Tibial nerve (tissue), 4 donors: ENCODE results near the gene ZCCHC14. TPM values are rescaled to one million over a fixed set of nuclear protein-coding genes. Genes with fewer than 3 reads are reported as not detected.
"Not testable (repeated sequence)": the region's sequence is repeated elsewhere in the genome, so short reads cannot be mapped to it uniquely, and the experiment has no call there.

Experiments
- DNase-seq, 2 donors: peaks; one replicate each; pipeline ENCODE4 v3.0.0-alpha.2; 2019; ENCODE audit warnings: low spot score in 2 of 2
- H3K27ac ChIP-seq, 4 donors: fragments of 200-600 bp; sonication (generic) in 3 of 4; one replicate each; pipeline ENCODE4 v1.5.1; 2017 to 2019; ENCODE audit warnings: mild to moderate bottlenecking in 1 of 4
- H3K27me3 ChIP-seq, 2 donors: fragments of 200-600 bp; sonication (generic) in 1 of 2; one replicate each; pipeline versions ENCODE4 v1.5.1 to v1.6.0; 2017 to 2019
- H3K36me3 ChIP-seq, 3 donors: fragments of 200-600 bp; sonication (generic); one replicate each; pipeline ENCODE4 v1.5.1; 2018 to 2019
- H3K4me1 ChIP-seq, 4 donors: fragments of 200-600 bp; sonication (generic) in 3 of 4; one replicate each; pipeline ENCODE4 v1.5.1; 2017 to 2019
- H3K4me3 ChIP-seq, 4 donors: fragments of 200-600 bp; sonication (generic) in 3 of 4; one replicate each; pipeline ENCODE4 v1.5.1; 2017 to 2019; ENCODE audit warnings: mild to moderate bottlenecking in 1 of 4, moderate library complexity in 1 of 4
- H3K9me3 ChIP-seq, 4 donors: fragments of 200-600 bp; sonication (generic) in 3 of 4; one replicate each; pipeline ENCODE4 v1.5.1; 2017 to 2019
- EP300 ChIP-seq, 2 donors: sonication (generic); formaldehyde crosslinking; IDR thresholded peaks; one replicate each; pipeline ENCODE4 v1.6.1; 2017; ENCODE audit warnings: antibody characterized with exemption in 2 of 2, mild to moderate bottlenecking in 1 of 2
- POLR2A ChIP-seq, 2 donors: fragments of 450-650 bp; IDR thresholded peaks; one replicate each; pipeline ENCODE4 v1.6.1; 2017; ENCODE audit warnings: antibody characterized with exemption in 2 of 2, mild to moderate bottlenecking in 2 of 2, moderate library complexity in 2 of 2
- WGBS, 2 donors: methylation state at CpG; one replicate each; pipeline ENCODE4 v1.1.5; 2018; 5-methylcytosine and 5-hydroxymethylcytosine counted together
- total RNA-seq, 4 donors: library from RNA; depleted of rRNA; stranded (reverse); fragments of >200 nt; gene quantifications; one replicate each; pipeline ENCODE4 v1.1.0, GENCODE V29; 2016
- TF ChIP-seq, protein P1 (sequence below), 5 experiments: fragments of 200-600 bp in 3 of 5; fragments of 450-650 bp in 2 of 5; sonication (generic) in 3 of 5; IDR thresholded peaks; one replicate each; pipeline ENCODE4 v1.5.1; 2016 to 2019; ENCODE audit warnings: antibody characterized with exemption in 5 of 5, mild to moderate bottlenecking in 3 of 5, moderate library complexity in 2 of 5

The ZCCHC14 gene
- total RNA-seq, 4 donors from 2014 or later: 15.3 to 45.8 (median 25.8) TPM

DNA sequence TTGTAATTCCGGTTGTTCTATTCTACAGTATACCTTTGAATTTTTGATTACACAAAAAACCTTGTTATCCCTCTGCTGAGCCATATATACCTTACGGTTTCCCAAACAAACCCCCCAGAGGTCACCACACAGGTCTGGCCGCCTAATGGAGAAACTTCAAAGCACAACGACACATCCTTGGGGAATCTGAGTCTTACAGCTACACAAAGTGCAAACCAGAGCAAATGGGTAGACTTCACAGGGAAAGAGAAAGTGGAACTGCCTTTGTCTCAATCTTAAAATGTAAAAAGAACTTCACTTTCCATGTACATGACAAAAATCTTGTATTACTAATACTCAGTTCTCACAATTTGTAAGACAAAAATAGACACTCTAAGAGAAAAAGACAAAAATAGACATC lies 111.9 kb downstream of the ZCCHC14 start:
- DNase-seq: no peak
- WGBS, 2 donors: 55 to 59% methylated on average over 4 of the region's 4 CpGs
- no peaks in the 10 kb centered on the region for H3K36me3 ChIP-seq
- H3K27me3 ChIP-seq: no peaks in the 10 kb centered on the region
- H3K9me3 ChIP-seq: no peaks in the 10 kb centered on the region
- H3K27ac ChIP-seq: peak overlapping the region; percentile 13 to 96 (median 92)
- H3K4me3 ChIP-seq: peak overlapping the region in 3 of 4 donors; percentile 28 to 98 (median 61)
- peaks cover 0 to 58% (median 42%) of the 10 kb centered on the region in 4 donors for H3K4me1 ChIP-seq
- TF ChIP-seq EP300 (IDR thresholded peaks at IDR 0.05) (no peak), POLR2A (IDR thresholded peaks at IDR 0.05) (no peak)
- TF ChIP-seq, protein P1, sequence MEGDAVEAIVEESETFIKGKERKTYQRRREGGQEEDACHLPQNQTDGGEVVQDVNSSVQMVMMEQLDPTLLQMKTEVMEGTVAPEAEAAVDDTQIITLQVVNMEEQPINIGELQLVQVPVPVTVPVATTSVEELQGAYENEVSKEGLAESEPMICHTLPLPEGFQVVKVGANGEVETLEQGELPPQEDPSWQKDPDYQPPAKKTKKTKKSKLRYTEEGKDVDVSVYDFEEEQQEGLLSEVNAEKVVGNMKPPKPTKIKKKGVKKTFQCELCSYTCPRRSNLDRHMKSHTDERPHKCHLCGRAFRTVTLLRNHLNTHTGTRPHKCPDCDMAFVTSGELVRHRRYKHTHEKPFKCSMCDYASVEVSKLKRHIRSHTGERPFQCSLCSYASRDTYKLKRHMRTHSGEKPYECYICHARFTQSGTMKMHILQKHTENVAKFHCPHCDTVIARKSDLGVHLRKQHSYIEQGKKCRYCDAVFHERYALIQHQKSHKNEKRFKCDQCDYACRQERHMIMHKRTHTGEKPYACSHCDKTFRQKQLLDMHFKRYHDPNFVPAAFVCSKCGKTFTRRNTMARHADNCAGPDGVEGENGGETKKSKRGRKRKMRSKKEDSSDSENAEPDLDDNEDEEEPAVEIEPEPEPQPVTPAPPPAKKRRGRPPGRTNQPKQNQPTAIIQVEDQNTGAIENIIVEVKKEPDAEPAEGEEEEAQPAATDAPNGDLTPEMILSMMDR (IDR thresholded peaks at IDR 0.05): no peak

DNA sequence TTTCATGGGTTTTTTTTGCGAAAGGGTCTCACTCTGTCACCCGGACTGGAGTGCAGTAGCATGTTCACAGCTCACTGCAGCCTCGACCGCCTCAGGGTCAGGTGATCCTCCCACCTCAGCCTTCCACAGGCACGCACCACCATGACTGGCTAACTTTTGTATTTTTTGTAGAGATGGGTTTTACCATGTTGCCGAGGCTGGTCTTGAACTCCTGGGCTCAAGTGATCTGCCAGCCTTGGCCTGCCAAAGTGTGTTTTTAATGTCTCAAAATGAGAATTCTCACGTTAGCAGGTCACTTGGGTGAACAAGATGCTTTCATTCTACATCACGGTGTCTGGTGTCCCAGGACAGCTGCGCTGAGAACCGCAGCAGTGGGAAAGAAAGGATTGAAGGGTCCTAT lies 112.4 kb downstream of the ZCCHC14 start:
- TF ChIP-seq EP300 (IDR thresholded peaks at IDR 0.05): no peak
- TF ChIP-seq, protein P1 (IDR thresholded peaks at IDR 0.05): no peak
- no peak for TF ChIP-seq POLR2A (IDR thresholded peaks at IDR 0.05)
- no peaks in the 10 kb centered on the region for H3K27me3 ChIP-seq
- DNase-seq: no peak
- H3K4me3 ChIP-seq: peak overlapping the region in 1 of 4 donors; percentile 98
- peaks cover 0 to 63% (median 47%) of the 10 kb centered on the region in 4 donors for H3K4me1 ChIP-seq
- 77 to 82% methylated on average over 10 of the region's 10 CpGs for WGBS, 2 donors
- no peaks in the 10 kb centered on the region for H3K9me3 ChIP-seq
- no peaks in the 10 kb centered on the region for H3K36me3 ChIP-seq
- peak overlapping the region; percentile 13 to 96 (median 92) for H3K27ac ChIP-seq

DNA sequence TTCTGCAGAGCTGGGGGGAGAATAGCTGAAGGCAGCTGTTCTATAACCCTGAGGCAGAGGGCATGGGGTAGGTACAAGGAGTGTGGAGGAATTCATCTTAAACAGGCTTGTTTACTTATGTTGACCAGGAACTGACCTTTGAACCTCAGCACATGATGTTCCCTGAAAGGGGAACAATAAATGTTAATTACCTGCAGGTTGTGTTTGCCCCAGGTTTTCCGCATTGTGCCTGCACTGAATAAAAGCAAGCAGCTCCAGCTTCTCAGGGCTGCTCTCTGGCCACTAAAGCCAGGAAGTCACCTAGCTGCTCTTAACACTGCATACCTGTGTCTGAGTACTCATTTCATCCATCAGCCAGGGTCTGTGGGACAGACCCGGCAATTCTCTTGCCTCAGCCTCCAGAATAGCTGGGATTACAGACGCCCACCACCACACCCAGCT lies 113.5 kb downstream of the ZCCHC14 start:
- H3K27ac ChIP-seq: peak overlapping the region in 1 of 4 donors; percentile 11
- 86 to 97% methylated on average over 3 of the region's 3 CpGs for WGBS, 2 donors
- H3K27me3 ChIP-seq: not testable (repeated sequence)

DNA sequence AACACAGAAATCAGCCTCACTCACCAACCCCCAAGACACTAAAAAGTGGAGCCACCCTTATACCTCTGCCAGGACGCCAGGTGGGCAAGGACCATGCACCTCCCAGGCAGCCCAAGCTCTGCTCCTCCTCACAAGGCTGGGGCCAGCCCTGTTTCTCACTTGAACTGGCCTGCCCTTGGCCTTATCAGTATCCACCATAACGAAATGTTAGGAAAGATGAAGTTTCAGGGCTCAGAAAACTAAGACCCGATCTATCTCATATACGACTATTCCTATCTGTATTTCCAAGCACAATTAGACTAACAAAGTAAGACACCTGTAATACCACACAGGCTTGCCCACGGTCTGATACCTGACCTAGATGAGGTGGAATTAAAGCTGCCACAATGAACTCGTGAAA lies 116.2 kb downstream of the ZCCHC14 start:
- no peak overlapping the region for H3K4me3 ChIP-seq
- DNase-seq: no peak
- WGBS, 2 donors: 86 to 92% methylated on average over 6 of the region's 6 CpGs
- H3K4me1 ChIP-seq: peaks cover 0 to 53% (median 40%) of the 10 kb centered on the region in 4 donors
- H3K27me3 ChIP-seq: no peaks in the 10 kb centered on the region
- peak overlapping the region in 1 of 4 donors; percentile 77 for H3K27ac ChIP-seq
- H3K36me3 ChIP-seq: no peaks in the 10 kb centered on the region
- TF ChIP-seq, protein P1 (IDR thresholded peaks at IDR 0.05): no peak
- TF ChIP-seq POLR2A (IDR thresholded peaks at IDR 0.05) (no peak), EP300 (IDR thresholded peaks at IDR 0.05) (no peak)
- no peaks in the 10 kb centered on the region for H3K9me3 ChIP-seq

More for the DNA sequence above, 113.5 kb downstream of the ZCCHC14 start:
- H3K36me3 ChIP-seq, DNase-seq, H3K9me3 ChIP-seq, H3K4me3 ChIP-seq: not testable (repeated sequence)
- peaks cover 0 to 62% (median 47%) of the 10 kb centered on the region in 4 donors for H3K4me1 ChIP-seq
- peak in 1 of 2 donors; percentile 6 for TF ChIP-seq EP300 (IDR thresholded peaks at IDR 0.05)

DNA sequence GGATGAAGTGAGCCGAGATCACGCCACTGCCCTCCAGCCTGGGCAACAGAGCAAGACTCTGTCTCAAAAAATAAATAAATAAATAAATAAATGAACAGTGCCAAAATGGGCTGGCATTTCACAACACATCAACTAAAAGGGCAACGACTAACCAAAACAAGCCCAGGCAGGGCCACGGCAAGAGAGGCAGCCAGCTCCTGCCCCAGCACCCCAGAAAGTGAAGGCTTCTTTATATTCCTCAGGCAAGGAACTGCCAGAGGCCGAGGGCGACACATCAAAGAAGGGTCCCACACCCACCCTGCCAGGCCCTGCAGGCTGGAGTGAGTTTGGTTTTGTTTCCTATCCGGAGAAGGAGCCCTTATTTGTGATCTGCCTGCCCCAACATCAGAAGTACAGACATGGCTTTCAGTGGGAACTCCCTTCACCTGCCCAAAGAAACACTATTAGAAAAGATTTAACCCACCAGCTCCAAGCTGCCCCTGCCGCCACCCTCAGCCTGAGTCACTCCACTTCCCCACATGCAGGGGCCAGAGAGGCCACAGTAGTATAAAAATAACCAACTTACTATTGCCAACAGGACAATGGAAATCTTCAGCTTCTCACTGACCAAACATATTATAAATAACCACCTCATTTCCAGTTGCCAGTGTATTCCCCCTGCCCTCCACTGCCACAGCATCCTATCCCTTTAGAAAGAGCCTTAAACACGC lies 117.2 kb downstream of the ZCCHC14 start:
- H3K27me3 ChIP-seq: no peaks in the 10 kb centered on the region
- no peak for TF ChIP-seq EP300 (IDR thresholded peaks at IDR 0.05)
- TF ChIP-seq POLR2A (IDR thresholded peaks at IDR 0.05): no peak
- TF ChIP-seq, protein P1 (IDR thresholded peaks at IDR 0.05): no peak
- H3K4me3 ChIP-seq: no peak overlapping the region
- H3K36me3 ChIP-seq: no peaks in the 10 kb centered on the region
- DNase-seq: no peak
- 42 to 56% methylated on average over 9 of the region's 9 CpGs for WGBS, 2 donors
- H3K9me3 ChIP-seq: no peaks in the 10 kb centered on the region
- H3K4me1 ChIP-seq: peaks cover 0 to 53% (median 32%) of the 10 kb centered on the region in 4 donors
- H3K27ac ChIP-seq: peak overlapping the region in 2 of 4 donors; percentile 64 to 77
